GM12875 (cell line): ENCODE results near the gene MYOZ2.

Experiments used
- H3K4me3 ChIP-seq: one replicate; pipeline ENCODE4 v1.5.1; 2011; ENCODE audit warnings: low read depth, low read length, control low read depth
- CTCF ChIP-seq: IDR thresholded peaks from 2 replicates; pipeline ENCODE4 v1.5.1; 2011; ENCODE audit warnings: low read depth, mild to moderate bottlenecking, control low read depth, inconsistent platforms, low read length, moderate library complexity, borderline replicate concordance; ENCODE audit not compliant: insufficient read depth

Gene MYOZ2

GRCh38 chr4:119191505-119191904, 55.9 kb downstream of the MYOZ2 start:
- H3K4me3 ChIP-seq, result no peak overlapping the region
- no peak for TF ChIP-seq CTCF

GRCh38 chr4:119197772-119198212, 62.2 kb downstream of the MYOZ2 start:
- no peak overlapping the region for H3K4me3 ChIP-seq
- TF ChIP-seq CTCF, result no peak

GRCh38 chr4:119204916-119205315, 69.3 kb downstream of the MYOZ2 start:
- H3K4me3 ChIP-seq, result no peak overlapping the region
- no peak for TF ChIP-seq CTCF

GRCh38 chr4:119205690-119206089, 70.1 kb downstream of the MYOZ2 start:
- no peak for TF ChIP-seq CTCF
- no peak overlapping the region for H3K4me3 ChIP-seq

GRCh38 chr4:119206178-119206577, 70.5 kb downstream of the MYOZ2 start:
- TF ChIP-seq CTCF, result no peak
- no peak overlapping the region for H3K4me3 ChIP-seq

- TF ChIP-seq CTCF, result no peak
- H3K4me3 ChIP-seq, result no peak overlapping the region
Observed at GRCh38 chr4:119207051-119207450, 71.4 kb downstream of the MYOZ2 start.

- no peak overlapping the region for H3K4me3 ChIP-seq
- TF ChIP-seq CTCF, result no peak
Observed at GRCh38 chr4:119209077-119209476, 73.4 kb downstream of the MYOZ2 start.
